Stimulated activated CD4-positive, alpha-beta T cell treated with anti-CD3 and anti-CD28 coated beads, TNF-alpha, amount 100 ng/mL, for 24 hours (primary cell): ENCODE measurements around the gene AZU1.
"Not testable (repeated sequence)": the region's sequence is repeated elsewhere in the genome, so short reads cannot be mapped to it uniquely, and the experiment has no call there.

Source experiments
- DNase-seq, 3 experiments: peaks; one replicate each; pipeline ENCODE4 v3.0.0-alpha.2; 2020; ENCODE audit warnings: low read depth in 3 of 3

Gene AZU1

GRCh38 chr19:829129-829758, 1.6 kb downstream of the AZU1 start:
- no peak for DNase-seq

- DNase-seq: no peak
Measured at GRCh38 chr19:831407-832369, 4.1 kb downstream of the AZU1 start.

GRCh38 chr19:834216-834615, 6.6 kb downstream of the AZU1 start:
- DNase-seq: no peak

GRCh38 chr19:835210-835810, 7.7 kb downstream of the AZU1 start:
- DNase-seq: no peak

GRCh38 chr19:840519-841206, 13.0 kb downstream of the AZU1 start, which contains the start of gene PRTN3:
PRTN3 (plus strand) TSS chr19:840999; CDS start chr19:841009, 10 bp downstream.
- no peak for DNase-seq

GRCh38 chr19:842802-843179, 15.2 kb downstream of the AZU1 start:
- DNase-seq: not testable (repeated sequence)

- DNase-seq: no peak
Measured at GRCh38 chr19:843180-843835, 15.7 kb downstream of the AZU1 start.

- DNase-seq: no peak
Measured at GRCh38 chr19:843836-844545, 16.4 kb downstream of the AZU1 start.

GRCh38 chr19:844546-844971, 16.9 kb downstream of the AZU1 start:
- DNase-seq: no peak

GRCh38 chr19:845707-846521, 18.3 kb downstream of the AZU1 start:
- DNase-seq: no peak

- no peak for DNase-seq
Measured at GRCh38 chr19:848386-848921, 20.8 kb downstream of the AZU1 start.

- not testable (repeated sequence) for DNase-seq
Measured at GRCh38 chr19:849195-849594, 21.6 kb downstream of the AZU1 start.

- no peak for DNase-seq
Measured at GRCh38 chr19:850221-850978, 22.8 kb downstream of the AZU1 start.

GRCh38 chr19:850979-851335, 23.3 kb downstream of the AZU1 start:
- DNase-seq: no peak

GRCh38 chr19:852136-853013, 24.7 kb downstream of the AZU1 start, which contains the start of gene ELANE:
ELANE (plus strand) TSS chr19:852303; CDS start chr19:852329, 26 bp downstream.
- DNase-seq: no peak

GRCh38 chr19:853014-853585, 25.5 kb downstream of the AZU1 start:
- DNase-seq: no peak

- DNase-seq: not testable (repeated sequence)
Measured at GRCh38 chr19:853614-854220, 26.1 kb downstream of the AZU1 start.
